Thyroid gland (tissue), 4 donors: ENCODE measurements around the gene GSTT2B. TPM values are rescaled to one million over a fixed set of nuclear protein-coding genes. Genes with fewer than 3 reads are reported as not detected.
"Not testable (repeated sequence)": the region's sequence is repeated elsewhere in the genome, so short reads cannot be mapped to it uniquely, and the experiment has no call there.

Experiments
- DNase-seq, 2 donors: peaks; one replicate each; pipeline ENCODE4 v3.0.0-alpha.2; 2019
- H3K27ac ChIP-seq, 3 donors: fragments of 200-600 bp; sonication (generic); 1 replicate in 2 of 3; 2 replicates in 1 of 3; pipeline ENCODE4 v1.5.1; 2016 to 2019; ENCODE audit warnings: mild to moderate bottlenecking in 1 of 3, moderate library complexity in 1 of 3
- H3K27me3 ChIP-seq: fragments of 200-600 bp; sonication (generic); one replicate; pipeline ENCODE4 v1.5.1; 2019
- H3K36me3 ChIP-seq, 2 donors: fragments of 200-600 bp; sonication (generic); one replicate each; pipeline ENCODE4 v1.5.1; 2016 to 2019
- H3K4me1 ChIP-seq, 2 donors: fragments of 200-600 bp; sonication (generic); one replicate each; pipeline ENCODE4 v1.5.1; 2017 to 2019
- H3K4me3 ChIP-seq, 3 donors: fragments of 200-600 bp; sonication (generic); replicated peaks in 1 of 3; 1 replicate in 2 of 3; 2 replicates in 1 of 3; pipeline ENCODE4 v1.5.1; 2016; ENCODE audit warnings: mild to moderate bottlenecking in 1 of 3
- H3K9me3 ChIP-seq: fragments of 200-600 bp; sonication (generic); one replicate; pipeline ENCODE4 v1.5.1; 2017
- CTCF ChIP-seq, 6 experiments: fragments of 200-600 bp in 3 of 6; fragments of 450-650 bp in 3 of 6; sonication (generic) in 3 of 6; IDR thresholded peaks; one replicate each; pipeline ENCODE4 v1.5.1; 2016 to 2019; ENCODE audit warnings: antibody characterized with exemption in 6 of 6, mild to moderate bottlenecking in 2 of 6, inconsistent platforms in 1 of 6, moderate library complexity in 1 of 6
- POLR2A ChIP-seq, 2 donors: fragments of 450-650 bp; IDR thresholded peaks; one replicate each; pipeline ENCODE4 v1.6.1; 2017; ENCODE audit warnings: antibody characterized with exemption in 2 of 2, mild to moderate bottlenecking in 2 of 2, moderate library complexity in 1 of 2
- WGBS, 2 donors: methylation state at CpG; one replicate each; pipeline ENCODE4 v1.1.5; 2017; 5-methylcytosine and 5-hydroxymethylcytosine counted together
- intact Hi-C: fragments of 100-400 bp; cut with DNase I; formaldehyde crosslinking; loops from one replicate; pipeline ENCODE4 v1.15.1; 2023
- total RNA-seq, 4 donors: library from RNA; depleted of rRNA; stranded (reverse); fragments of >200 nt; gene quantifications; one replicate each; pipeline ENCODE4 v1.2.3, GENCODE V29; 2016

The GSTT2B gene
- total RNA-seq, result 10 to 100 TPM in 2 of 4 donors, 1 to 10 TPM in 1, under 1 TPM in 1; 0.93 to 13.8 (median 6.2) TPM

- intact Hi-C loops, H3K36me3 ChIP-seq, H3K27me3 ChIP-seq, H3K27ac ChIP-seq, H3K4me3 ChIP-seq, H3K4me1 ChIP-seq, H3K9me3 ChIP-seq, DNase-seq: not testable (repeated sequence)
- WGBS, 2 donors, result no CpG with 5 or more reads among the region's 43 CpGs
Measured at GRCh38 chr22:23961084-23961771, at the start of gene GSTT2B. Gene GSTT2B (minus strand): TSS chr22:23961195. CDS start chr22:23961131, 64 bp downstream.

GRCh38 chr22:24010018-24010391 is 49.0 kb upstream of the GSTT2B start:
- no peaks in the 10 kb centered on the region for H3K9me3 ChIP-seq
- 94 to 98% methylated on average over 2 of the region's 2 CpGs for WGBS, 2 donors
- TF ChIP-seq CTCF (IDR thresholded peaks at IDR 0.05), result no peak
- TF ChIP-seq POLR2A (IDR thresholded peaks at IDR 0.05), result no peak
- H3K27me3 ChIP-seq, result no peaks in the 10 kb centered on the region
- H3K4me1 ChIP-seq, result peaks cover 8 to 19% of the 10 kb centered on the region in 2 donors
- intact Hi-C loops, result no loop called here
- no peak for DNase-seq
- no peak overlapping the region for H3K27ac ChIP-seq
- H3K4me3 ChIP-seq, result no peak overlapping the region
- H3K36me3 ChIP-seq, result no peaks in the 10 kb centered on the region

GRCh38 chr22:24009227-24010017 is 48.4 kb upstream of the GSTT2B start:
- no peak overlapping the region for H3K4me3 ChIP-seq
- TF ChIP-seq CTCF (IDR thresholded peaks at IDR 0.05) (no peak), POLR2A (IDR thresholded peaks at IDR 0.05) (no peak)
- no peaks in the 10 kb centered on the region for H3K36me3 ChIP-seq
- H3K4me1 ChIP-seq, result peaks cover 8 to 19% of the 10 kb centered on the region in 2 donors
- intact Hi-C loops, result loop anchor here (5.0 kb wide), 1 partner anchor 93 kb away; no protein-coding TSS in a partner anchor
- 88 to 90% methylated on average over 7 of the region's 7 CpGs for WGBS, 2 donors
- no peaks in the 10 kb centered on the region for H3K27me3 ChIP-seq
- H3K27ac ChIP-seq, result no peak overlapping the region
- DNase-seq, result no peak
- no peaks in the 10 kb centered on the region for H3K9me3 ChIP-seq

GRCh38 chr22:24008381-24009226 is 47.6 kb upstream of the GSTT2B start:
- peaks cover 8 to 19% of the 10 kb centered on the region in 2 donors for H3K4me1 ChIP-seq
- H3K27me3 ChIP-seq, result no peaks in the 10 kb centered on the region
- no peak overlapping the region for H3K27ac ChIP-seq
- no peak for TF ChIP-seq POLR2A (IDR thresholded peaks at IDR 0.05)
- no peak for TF ChIP-seq CTCF (IDR thresholded peaks at IDR 0.05)
- H3K36me3 ChIP-seq, result no peaks in the 10 kb centered on the region
- intact Hi-C loops, result loop anchor here (5.0 kb wide), 1 partner anchor 94 kb away; no protein-coding TSS in a partner anchor
- H3K4me3 ChIP-seq, result no peak overlapping the region
- no peak for DNase-seq
- no peaks in the 10 kb centered on the region for H3K9me3 ChIP-seq
- 87 to 90% methylated on average over 6 of the region's 6 CpGs for WGBS, 2 donors

- no peak for TF ChIP-seq POLR2A (IDR thresholded peaks at IDR 0.05)
- TF ChIP-seq CTCF (IDR thresholded peaks at IDR 0.05), result no peak
- Histone ChIP-seq H3K36me3 (no peaks in the 10 kb centered on the region), H3K9me3 (no peaks in the 10 kb centered on the region), H3K4me3 (no peak overlapping the region), H3K4me1 (peaks cover 4 to 12% of the 10 kb centered on the region in 2 donors), H3K27ac (no peak overlapping the region), H3K27me3 (no peaks in the 10 kb centered on the region)
- DNase-seq, result no peak
- WGBS, 2 donors, result 92 to 100% methylated on average over 1 of the region's 1 CpG
- intact Hi-C loops, result loop anchor here (5.0 kb wide), 1 partner anchor 94 kb away; no protein-coding TSS in a partner anchor
Measured at GRCh38 chr22:24008022-24008283, 47.0 kb upstream of the GSTT2B start.
